HepG2 (cell line): ENCODE measurements around the gene ACOT8. TPM values are rescaled to one million over a fixed set of nuclear protein-coding genes. Genes with fewer than 3 reads are reported as not detected.

Experiments
- DMAP1 ChIP-seq: IDR thresholded peaks from 2 replicates; pipeline ENCODE4 v1.6.1; 2016
- FOXP4 ChIP-seq: sonication (generic); formaldehyde crosslinking; IDR thresholded peaks from 2 replicates; pipeline ENCODE4 v1.4.0; 2020; ENCODE audit warnings: missing genetic modification reagents
- JUN ChIP-seq: sonication (generic); formaldehyde crosslinking; IDR thresholded peaks from 2 replicates; pipeline ENCODE4 v1.4.0; 2020; ENCODE audit warnings: mild to moderate bottlenecking, missing genetic modification reagents
- KDM5A ChIP-seq: fragments of 200-600 bp; sonication (generic); IDR thresholded peaks from 2 replicates; pipeline ENCODE4 v1.7.0; 2018; ENCODE audit warnings: antibody characterized with exemption, mild to moderate bottlenecking, low read length, borderline replicate concordance
- LBX2 ChIP-seq: sonication (generic); formaldehyde crosslinking; IDR thresholded peaks from 2 replicates; pipeline ENCODE4 v1.5.0; 2020; ENCODE audit warnings: missing genetic modification reagents, mild to moderate bottlenecking, borderline replicate concordance
- PAXIP1 ChIP-seq: sonication (generic); formaldehyde crosslinking; conservative IDR thresholded peaks from 2 replicates; pipeline ENCODE4 v1.4.0; 2020; ENCODE audit warnings: mild to moderate bottlenecking, missing genetic modification reagents, moderate library complexity
- SNAI1 ChIP-seq: sonication (generic); formaldehyde crosslinking; IDR thresholded peaks from 2 replicates; pipeline ENCODE4 v1.5.0; 2020; ENCODE audit warnings: mild to moderate bottlenecking, missing genetic modification reagents, borderline replicate concordance
- TBP ChIP-seq: sonication (generic); formaldehyde crosslinking; IDR thresholded peaks from 2 replicates; pipeline ENCODE4 v1.5.0; 2020; ENCODE audit warnings: missing genetic modification reagents
- ZNF121 ChIP-seq: sonication (generic); formaldehyde crosslinking; IDR thresholded peaks from 2 replicates; pipeline ENCODE4 v1.5.0; 2020; ENCODE audit warnings: mild to moderate bottlenecking, missing genetic modification reagents
- ZNF292 ChIP-seq: sonication (generic); formaldehyde crosslinking; IDR thresholded peaks from 2 replicates; pipeline ENCODE4 v1.8.1; 2022; ENCODE audit warnings: mild to moderate bottlenecking, low read depth, missing genetic modification reagents, borderline replicate concordance
- ZNF512B ChIP-seq: sonication (generic); formaldehyde crosslinking; IDR thresholded peaks from 2 replicates; pipeline ENCODE4 v1.5.1; 2020; ENCODE audit warnings: missing genetic modification reagents, mild to moderate bottlenecking, borderline replicate concordance
- ZNF609 ChIP-seq: sonication (generic); formaldehyde crosslinking; IDR thresholded peaks from 2 replicates; pipeline ENCODE4 v1.4.0; 2020; ENCODE audit warnings: mild to moderate bottlenecking, missing genetic modification reagents, borderline replicate concordance
- ZNF792 ChIP-seq: IDR thresholded peaks from 2 replicates; pipeline ENCODE4 v1.6.1; 2016
- polyA plus RNA-seq, 8 experiments: library from polyadenylated mRNA; depleted of rRNA in 3 of 8; stranded (reverse) in 7 of 8; unstranded in 1 of 8; fragments of >200 nt; fragmentation: Illumina TruSeq in 4 of 8; extraction: Trizol in 4 of 8; gene quantifications; 2 replicates each; pipeline versions ENCODE4 v1.2.1 to v1.2.3, GENCODE V29; 2011 to 2016; ENCODE audit warnings: low read depth in 4 of 8, missing spikeins in 1 of 8, mixed read lengths in 1 of 8; ENCODE audit not compliant: insufficient read depth in 1 of 8
- total RNA-seq, 5 experiments: library from RNA; depleted of rRNA; stranded (reverse); fragments of >200 nt; fragmentation: Illumina TruSeq; extraction: Trizol; gene quantifications; 2 replicates each; pipeline ENCODE4 v1.2.3, GENCODE V29; 2016; ENCODE audit warnings: low read depth in 1 of 5

The ACOT8 gene
- total and polyA plus RNA-seq, 2 of the 13 experiments (the other 11 are each of a cell fraction or from before 2014, with no cell fraction given) = 31.4 to 45.5 TPM

- TF ChIP-seq LBX2 (CRISPR knock-in tag) (peak; percentile 46; the same call in 1 of the 2 replicates), ZNF121 (no peak), ZNF609 (peak; percentile 16; the same call in 1 of the 2 replicates), KDM5A (peak; percentile 68; the same call in 1 of the 2 replicates), TBP (0 out of 2 replicates have a peak, but pooled peaks have one; percentile 56), ZNF512B (0 out of 2 replicates have a peak, but pooled peaks have one; percentile 60), DMAP1 (peak; percentile 68), PAXIP1 (peak; percentile 32), JUN (CRISPR knock-in tag) (peak; percentile 68), ZNF792 (CRISPR knock-in tag) (no peak), FOXP4 (CRISPR knock-in tag) (peak; percentile 38; the same call in 1 of the 2 replicates), SNAI1 (peak; percentile 37; the same call in 1 of the 2 replicates), ZNF292 (peak; percentile 30; the same call in 1 of the 2 replicates)
Observed at GRCh38 chr20:45833030-45833882, 23.9 kb downstream of the ACOT8 start, which contains the start of gene SNX21 (continued).
